Neural progenitor cell (in vitro differentiated cells): ENCODE measurements around the gene ZPBP.

Experiments
- EZH2 ChIP-seq: fragments of 200-600 bp; sonication (generic); IDR thresholded peaks from 2 replicates; pipeline ENCODE4 v1.6.1; 2017; ENCODE audit warnings: antibody characterized with exemption, mild to moderate bottlenecking, moderate library complexity
- EZH2phosphoT487 ChIP-seq: fragments of 200-600 bp; sonication (generic); IDR thresholded peaks from 2 replicates; pipeline ENCODE4 v1.6.1; 2017; ENCODE audit warnings: antibody characterized with exemption
- TF ChIP-seq, protein P1 (sequence below): fragments of 200-600 bp; sonication (generic); IDR thresholded peaks from 2 replicates; pipeline ENCODE4 v1.5.1; 2017; ENCODE audit warnings: antibody characterized with exemption, mild to moderate bottlenecking

DNA sequence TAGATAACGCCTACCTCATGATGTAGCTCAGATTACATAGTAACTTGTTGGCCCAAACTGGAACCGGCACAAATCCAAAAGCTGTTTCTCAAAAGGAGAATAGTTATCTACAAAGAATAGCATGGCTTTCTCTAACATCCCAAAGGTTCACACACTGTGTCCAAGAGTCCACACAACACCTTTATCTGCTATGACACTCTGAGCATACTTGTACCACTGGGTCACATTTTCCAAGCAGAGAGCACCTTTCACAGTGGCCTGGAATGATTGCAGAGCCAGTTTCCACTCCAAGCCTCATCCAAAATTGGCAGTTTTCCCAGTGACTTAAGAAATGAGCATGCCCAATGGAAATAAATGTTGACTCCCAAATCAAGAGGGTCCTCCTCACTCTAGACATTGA is 164.3 kb downstream of the ZPBP start:
- TF ChIP-seq EZH2 (no peak), EZH2phosphoT487 (no peak)
- TF ChIP-seq, protein P1, sequence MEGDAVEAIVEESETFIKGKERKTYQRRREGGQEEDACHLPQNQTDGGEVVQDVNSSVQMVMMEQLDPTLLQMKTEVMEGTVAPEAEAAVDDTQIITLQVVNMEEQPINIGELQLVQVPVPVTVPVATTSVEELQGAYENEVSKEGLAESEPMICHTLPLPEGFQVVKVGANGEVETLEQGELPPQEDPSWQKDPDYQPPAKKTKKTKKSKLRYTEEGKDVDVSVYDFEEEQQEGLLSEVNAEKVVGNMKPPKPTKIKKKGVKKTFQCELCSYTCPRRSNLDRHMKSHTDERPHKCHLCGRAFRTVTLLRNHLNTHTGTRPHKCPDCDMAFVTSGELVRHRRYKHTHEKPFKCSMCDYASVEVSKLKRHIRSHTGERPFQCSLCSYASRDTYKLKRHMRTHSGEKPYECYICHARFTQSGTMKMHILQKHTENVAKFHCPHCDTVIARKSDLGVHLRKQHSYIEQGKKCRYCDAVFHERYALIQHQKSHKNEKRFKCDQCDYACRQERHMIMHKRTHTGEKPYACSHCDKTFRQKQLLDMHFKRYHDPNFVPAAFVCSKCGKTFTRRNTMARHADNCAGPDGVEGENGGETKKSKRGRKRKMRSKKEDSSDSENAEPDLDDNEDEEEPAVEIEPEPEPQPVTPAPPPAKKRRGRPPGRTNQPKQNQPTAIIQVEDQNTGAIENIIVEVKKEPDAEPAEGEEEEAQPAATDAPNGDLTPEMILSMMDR: no peak
